Endothelial cell of umbilical vein (primary cell): ENCODE results near the gene PI4KB.

Experiments
- CTCF ChIP-seq, 2 donors: IDR thresholded peaks; 1 replicate in 1 of 2; 2 replicates in 1 of 2; pipeline ENCODE4 v1.5.1; 2011; ENCODE audit warnings: low read length in 2 of 2, mild to moderate bottlenecking in 2 of 2, moderate library complexity in 2 of 2, control low read depth in 1 of 2, inconsistent platforms in 1 of 2, low read depth in 1 of 2; ENCODE audit not compliant: insufficient read depth in 1 of 2; ENCODE audit errors: extremely low read depth in 1 of 2
- EZH2 ChIP-seq: IDR thresholded peaks from 2 replicates; pipeline ENCODE4 v1.6.1; 2012; ENCODE audit warnings: borderline replicate concordance, low read depth, mild to moderate bottlenecking, moderate library complexity, low read length, inconsistent platforms; ENCODE audit not compliant: severe bottlenecking
- GATA2 ChIP-seq: IDR thresholded peaks from 2 replicates; pipeline ENCODE4 v1.7.0; 2011; ENCODE audit warnings: low read depth, mild to moderate bottlenecking, moderate library complexity, mixed read lengths, low read length; ENCODE audit not compliant: insufficient read length, insufficient read depth
- MAX ChIP-seq: IDR thresholded peaks from 2 replicates; pipeline ENCODE4 v1.6.1; 2011; ENCODE audit not compliant: insufficient read depth, insufficient read length
- POLR2A ChIP-seq: IDR thresholded peaks from 2 replicates; pipeline ENCODE4 v1.6.1; 2012; ENCODE audit warnings: low read depth, mild to moderate bottlenecking, control low read depth, low read length
- POLR2AphosphoS5 ChIP-seq: IDR thresholded peaks from 2 replicates; pipeline ENCODE4 v1.6.1; 2012; ENCODE audit warnings: low read depth, mild to moderate bottlenecking, control low read depth, low read length, moderate library complexity; ENCODE audit not compliant: insufficient read depth

- TF ChIP-seq POLR2AphosphoS5 (no peak), CTCF (IDR thresholded peaks at IDR 0.05; ENCODE audit: extremely low read depth in 1 of 2, insufficient read depth in 1 of 2, low read depth in 1 of 2, low read length in 2 of 2) (no peak), POLR2A (no peak), EZH2 (no peak), GATA2 (no peak), MAX (no peak)
Observed at GRCh38 chr1:151361883-151362282, 34.7 kb upstream of the PI4KB start.
